ENCODE measurements around the gene CDHR1. TPM values are rescaled to one million over a fixed set of nuclear protein-coding genes. Genes with fewer than 3 reads are reported as not detected.

CDHR1 gene
- total RNA-seq, 1 experiment from 2014 or later = not detected

DNA sequence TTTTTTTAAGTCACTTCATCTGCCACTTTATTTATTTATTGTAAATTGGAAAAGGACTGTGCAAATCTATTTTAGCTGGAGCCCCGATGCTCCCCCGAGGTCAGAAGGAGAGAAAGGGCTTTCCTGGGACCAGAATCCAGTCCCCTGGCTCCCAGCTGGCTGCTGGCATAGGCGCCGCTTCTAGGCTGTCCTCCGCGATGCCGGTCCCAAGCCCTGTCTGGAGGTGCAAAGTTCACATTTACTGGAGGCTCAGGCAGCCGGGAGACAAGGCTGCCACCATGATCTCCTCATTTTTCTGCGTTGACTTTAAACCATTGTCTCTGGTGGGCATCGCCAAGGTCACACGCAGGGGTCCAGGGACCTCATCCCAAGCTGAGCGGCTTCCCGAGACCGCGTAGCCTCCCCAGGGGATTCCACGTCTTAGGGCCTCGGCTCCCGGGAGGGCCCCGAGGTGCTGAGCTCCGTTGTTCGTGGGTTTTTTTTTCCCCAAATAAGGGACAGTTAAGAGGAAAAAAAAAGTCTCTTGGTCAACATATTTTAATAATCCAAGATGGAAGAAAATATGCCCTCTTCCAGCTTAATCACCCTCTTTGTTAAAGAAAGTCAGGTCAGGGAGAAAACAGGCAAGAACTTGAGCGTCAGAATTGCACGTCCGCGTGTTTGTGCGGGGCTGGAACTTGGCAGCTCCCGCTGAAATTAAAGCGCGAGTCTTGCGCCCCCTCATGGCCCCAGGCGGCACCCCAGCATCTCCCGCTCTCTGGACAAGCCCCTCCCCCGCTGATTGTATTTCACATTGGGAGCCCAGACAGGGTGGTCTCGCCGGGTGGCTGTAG lies 62.4 kb downstream of the CDHR1 start:
- Mint-ChIP-seq H3K36me3 (ENCODE audit: insufficient read depth, unreplicated experiment) (peaks cover 3% of the 10 kb centered on the region), H3K27me3 (ENCODE audit: unreplicated experiment) (peaks cover 35% of the 10 kb centered on the region), H3K9me3 (ENCODE audit: low read depth, unreplicated experiment) (no peaks in the 10 kb centered on the region), H3K4me3 (ENCODE audit: low read depth, unreplicated experiment) (peak overlapping the region; percentile 36), H3K27ac (ENCODE audit: unreplicated experiment) (no peak overlapping the region), H3K4me1 (ENCODE audit: low read depth, unreplicated experiment) (no peaks in the 10 kb centered on the region)
- DNase-seq = peak; percentile 65
- no TSS peak for BruUV-seq (replicated peaks)
- intact Hi-C loops (cut with micrococcal nuclease; ENCODE audit: unreplicated experiment) = no loop called here
- TF ChIP-seq, protein P1, sequence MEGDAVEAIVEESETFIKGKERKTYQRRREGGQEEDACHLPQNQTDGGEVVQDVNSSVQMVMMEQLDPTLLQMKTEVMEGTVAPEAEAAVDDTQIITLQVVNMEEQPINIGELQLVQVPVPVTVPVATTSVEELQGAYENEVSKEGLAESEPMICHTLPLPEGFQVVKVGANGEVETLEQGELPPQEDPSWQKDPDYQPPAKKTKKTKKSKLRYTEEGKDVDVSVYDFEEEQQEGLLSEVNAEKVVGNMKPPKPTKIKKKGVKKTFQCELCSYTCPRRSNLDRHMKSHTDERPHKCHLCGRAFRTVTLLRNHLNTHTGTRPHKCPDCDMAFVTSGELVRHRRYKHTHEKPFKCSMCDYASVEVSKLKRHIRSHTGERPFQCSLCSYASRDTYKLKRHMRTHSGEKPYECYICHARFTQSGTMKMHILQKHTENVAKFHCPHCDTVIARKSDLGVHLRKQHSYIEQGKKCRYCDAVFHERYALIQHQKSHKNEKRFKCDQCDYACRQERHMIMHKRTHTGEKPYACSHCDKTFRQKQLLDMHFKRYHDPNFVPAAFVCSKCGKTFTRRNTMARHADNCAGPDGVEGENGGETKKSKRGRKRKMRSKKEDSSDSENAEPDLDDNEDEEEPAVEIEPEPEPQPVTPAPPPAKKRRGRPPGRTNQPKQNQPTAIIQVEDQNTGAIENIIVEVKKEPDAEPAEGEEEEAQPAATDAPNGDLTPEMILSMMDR (IDR thresholded peaks at IDR 0.05; ENCODE audit: unreplicated experiment) = no peak
- CTCF ChIA-PET = interaction anchor here (1.2 kb wide), 1 partner anchor 109 kb away, joined by 7 read pairs; no protein-coding TSS in a partner anchor

DNA sequence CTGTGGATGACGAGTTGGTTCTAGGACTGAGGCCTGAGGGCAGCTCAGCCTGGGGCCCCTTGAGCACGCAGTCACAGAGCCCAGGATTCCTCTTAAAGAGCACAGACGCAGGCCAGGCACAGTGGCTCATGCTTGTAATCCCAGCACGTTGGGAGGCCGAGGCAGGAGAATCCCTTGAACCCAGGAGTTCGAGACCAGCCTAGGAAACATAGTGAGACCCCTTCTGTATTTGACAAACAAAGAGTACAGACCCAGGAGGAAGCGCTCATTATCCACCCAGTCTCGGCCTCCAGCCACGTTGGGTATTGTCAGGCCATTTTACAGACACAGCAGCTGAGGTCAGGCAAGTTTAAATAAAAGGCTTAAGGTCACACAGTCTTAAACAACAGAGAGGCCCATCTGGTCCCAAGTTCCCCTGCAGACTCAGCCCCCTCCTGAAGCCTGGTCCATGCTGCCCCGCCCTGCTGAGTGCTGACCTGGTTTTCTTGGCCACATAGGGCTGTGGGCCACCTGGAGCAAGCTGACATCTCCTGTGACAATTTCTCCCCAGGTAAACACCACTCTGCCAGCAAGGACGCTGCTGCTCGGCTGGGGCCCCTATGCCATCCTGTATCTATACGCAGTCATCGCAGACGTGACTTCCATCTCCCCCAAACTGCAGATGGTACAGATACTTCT lies 63.1 kb downstream of the CDHR1 start:
- no TSS peak for BruUV-seq (replicated peaks)
- CTCF ChIA-PET = interaction anchor here (1.2 kb wide), 1 partner anchor 110 kb away, joined by 7 read pairs; no protein-coding TSS in a partner anchor
- H3K27ac Mint-ChIP-seq (ENCODE audit: unreplicated experiment) = no peak overlapping the region

DNA sequence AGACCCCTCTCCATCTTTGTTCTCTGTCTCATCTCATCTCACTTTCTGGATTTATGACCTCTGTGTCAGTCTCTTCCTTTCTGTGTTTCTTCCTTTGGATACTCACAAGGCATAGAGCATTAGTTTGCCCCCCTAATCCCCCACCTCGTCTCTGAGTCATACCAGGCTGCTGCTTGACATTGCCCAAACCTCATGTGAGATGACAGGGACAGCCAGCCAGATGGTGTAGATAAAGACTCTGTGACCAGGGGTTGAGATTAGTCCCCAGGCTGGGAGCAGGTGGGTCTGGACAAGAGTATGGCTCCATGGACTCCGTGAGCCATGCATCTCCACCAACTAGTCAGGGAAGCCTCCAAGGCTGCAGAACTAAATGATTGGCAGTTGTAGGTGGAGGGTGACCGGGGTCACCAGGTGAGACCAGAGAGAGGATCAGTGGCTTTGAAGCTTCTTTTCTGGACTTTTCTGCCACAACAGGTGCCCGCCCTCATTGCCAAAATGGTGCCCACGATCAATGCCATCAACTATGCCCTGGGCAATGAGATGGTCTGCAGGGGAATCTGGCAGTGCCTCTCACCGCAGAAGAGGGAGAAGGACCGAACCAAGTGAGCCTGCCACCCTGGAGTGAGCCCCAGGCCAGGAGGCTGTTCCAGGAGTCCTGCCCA lies 63.8 kb downstream of the CDHR1 start:
- intact Hi-C loops (cut with micrococcal nuclease; ENCODE audit: unreplicated experiment) = no loop called here
- H3K4me3 Mint-ChIP-seq (ENCODE audit: low read depth, unreplicated experiment) = no peak overlapping the region
- CTCF ChIA-PET = no interaction called here
- no peaks in the 10 kb centered on the region for H3K9me3 Mint-ChIP-seq (ENCODE audit: low read depth, unreplicated experiment)
- DNase-seq = no peak
- peaks cover 34% of the 10 kb centered on the region for H3K27me3 Mint-ChIP-seq (ENCODE audit: unreplicated experiment)
- peaks cover 3% of the 10 kb centered on the region for H3K36me3 Mint-ChIP-seq (ENCODE audit: insufficient read depth, unreplicated experiment)
- no TSS peak for BruUV-seq (replicated peaks)
- TF ChIP-seq, protein P1 (IDR thresholded peaks at IDR 0.05; ENCODE audit: unreplicated experiment) = no peak
- no peak overlapping the region for H3K27ac Mint-ChIP-seq (ENCODE audit: unreplicated experiment)
- no peaks in the 10 kb centered on the region for H3K4me1 Mint-ChIP-seq (ENCODE audit: low read depth, unreplicated experiment)

More for the DNA sequence above, 63.1 kb downstream of the CDHR1 start:
- Mint-ChIP-seq H3K4me3 (ENCODE audit: low read depth, unreplicated experiment) (peak overlapping the region; percentile 36), H3K9me3 (ENCODE audit: low read depth, unreplicated experiment) (no peaks in the 10 kb centered on the region), H3K36me3 (ENCODE audit: insufficient read depth, unreplicated experiment) (peaks cover 3% of the 10 kb centered on the region), H3K27me3 (ENCODE audit: unreplicated experiment) (peaks cover 34% of the 10 kb centered on the region), H3K4me1 (ENCODE audit: low read depth, unreplicated experiment) (no peaks in the 10 kb centered on the region)
- no peak for DNase-seq
- intact Hi-C loops (cut with micrococcal nuclease; ENCODE audit: unreplicated experiment) = no loop called here
- TF ChIP-seq, protein P1 (IDR thresholded peaks at IDR 0.05; ENCODE audit: unreplicated experiment) = no peak

DNA sequence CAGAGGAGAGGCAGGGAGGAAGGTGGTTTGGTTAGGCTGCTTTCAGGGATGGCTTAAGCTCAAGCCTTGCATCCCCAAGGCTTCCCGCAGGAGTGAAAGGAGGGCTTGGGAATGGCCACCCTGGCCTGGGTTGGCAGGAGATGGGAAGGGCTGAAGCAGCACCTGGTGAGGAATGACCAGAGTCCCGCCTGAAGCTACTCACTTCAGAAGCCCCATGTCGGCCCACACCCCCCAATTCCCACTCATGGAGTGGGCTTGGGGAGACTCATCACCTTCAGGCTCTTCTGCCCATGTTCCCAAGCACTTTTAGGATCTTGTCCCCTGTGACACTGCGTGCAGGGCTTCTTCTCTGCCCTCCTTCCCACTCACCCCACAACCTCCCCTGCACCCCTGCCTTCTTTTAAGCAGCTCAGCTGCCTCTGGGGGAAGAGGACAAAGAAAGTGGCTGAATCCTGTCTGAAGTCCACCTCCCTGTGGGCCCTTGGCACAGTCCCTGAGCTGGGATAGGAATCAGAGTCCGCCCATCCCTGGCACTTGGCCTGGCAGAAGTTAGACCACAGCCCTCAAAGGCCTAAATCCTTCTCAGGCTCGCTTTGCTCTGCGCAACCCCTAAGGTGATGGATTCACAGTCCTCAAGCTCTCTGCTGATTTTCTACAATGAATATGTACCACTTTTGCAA lies 67.0 kb downstream of the CDHR1 start:
- TF ChIP-seq, protein P1 (IDR thresholded peaks at IDR 0.05; ENCODE audit: unreplicated experiment) = no peak
- H3K4me3 Mint-ChIP-seq (ENCODE audit: low read depth, unreplicated experiment) = no peak overlapping the region
- DNase-seq = no peak
- intact Hi-C loops (cut with micrococcal nuclease; ENCODE audit: unreplicated experiment) = loop anchor here (10.0 kb wide), 1 partner anchor 173 kb away; no protein-coding TSS in a partner anchor
- no TSS peak for BruUV-seq (replicated peaks)
- no peaks in the 10 kb centered on the region for H3K4me1 Mint-ChIP-seq (ENCODE audit: low read depth, unreplicated experiment)
- peaks cover 3% of the 10 kb centered on the region for H3K36me3 Mint-ChIP-seq (ENCODE audit: insufficient read depth, unreplicated experiment)
- CTCF ChIA-PET = no interaction called here
- H3K27me3 Mint-ChIP-seq (ENCODE audit: unreplicated experiment) = peaks cover 28% of the 10 kb centered on the region
- H3K9me3 Mint-ChIP-seq (ENCODE audit: low read depth, unreplicated experiment) = no peaks in the 10 kb centered on the region
- H3K27ac Mint-ChIP-seq (ENCODE audit: unreplicated experiment) = no peak overlapping the region

Measured in Calu3 (cell line).